Mucosa of rectum (tissue), 2 donors: ENCODE measurements around the gene SRGAP1.
A peak's percentile ranks its signal among the peaks of the same experiment; 100 is the strongest.

Experiments
- H3K27ac ChIP-seq, 2 donors: one replicate each; pipeline ENCODE4 v1.7.0; 2013; ENCODE audit warnings: inconsistent platforms in 2 of 2, low read depth in 2 of 2, low read length in 2 of 2
- H3K27me3 ChIP-seq, 2 donors: one replicate each; pipeline ENCODE4 v1.7.0; 2013; ENCODE audit warnings: low read length in 2 of 2; ENCODE audit not compliant: control insufficient read depth in 2 of 2, insufficient read depth in 2 of 2
- H3K36me3 ChIP-seq, 2 donors: one replicate each; pipeline ENCODE4 v1.7.0; 2013; ENCODE audit warnings: low read length in 2 of 2; ENCODE audit not compliant: control insufficient read depth in 2 of 2, insufficient read depth in 2 of 2
- H3K4me1 ChIP-seq, 2 donors: one replicate each; pipeline ENCODE4 v1.7.0; 2013; ENCODE audit warnings: low read length in 2 of 2, mild to moderate bottlenecking in 1 of 2; ENCODE audit not compliant: control insufficient read depth in 2 of 2, insufficient read depth in 2 of 2
- H3K4me3 ChIP-seq, 2 donors: one replicate each; pipeline ENCODE4 v1.7.0; 2013; ENCODE audit warnings: low read length in 2 of 2
- H3K9ac ChIP-seq, 2 donors: one replicate each; pipeline ENCODE4 v1.7.0; 2013; ENCODE audit warnings: low read length in 2 of 2, low read depth in 1 of 2, mild to moderate bottlenecking in 1 of 2
- H3K9me3 ChIP-seq, 2 donors: one replicate each; pipeline ENCODE4 v1.7.0; 2013; ENCODE audit warnings: low read length in 2 of 2; ENCODE audit not compliant: control insufficient read depth in 2 of 2
- donor health status: healthy.
- donor health status: Normal muscosa, but diverticular disease.

SRGAP1 gene

GRCh38 chr12:63844391-63845341 is at the start of gene SRGAP1:
Gene SRGAP1, plus strand, starts transcription at chr12:63844700. Its CDS starts 117 bp downstream, at chr12:63844817.
- no peaks in the 10 kb centered on the region for H3K9me3 ChIP-seq
- peak within 1 kb of the TSS; percentile 77 to 98 for H3K4me3 ChIP-seq
- no peaks in the 10 kb centered on the region for H3K36me3 ChIP-seq
- no peaks in the 10 kb centered on the region for H3K27me3 ChIP-seq
- peak within 1 kb of the TSS; percentile 88 for H3K27ac ChIP-seq
- peak within 1 kb of the TSS; percentile 88 to 92 for H3K9ac ChIP-seq
- peaks cover 4 to 15% of the 10 kb centered on the region in 2 donors for H3K4me1 ChIP-seq

DNA sequence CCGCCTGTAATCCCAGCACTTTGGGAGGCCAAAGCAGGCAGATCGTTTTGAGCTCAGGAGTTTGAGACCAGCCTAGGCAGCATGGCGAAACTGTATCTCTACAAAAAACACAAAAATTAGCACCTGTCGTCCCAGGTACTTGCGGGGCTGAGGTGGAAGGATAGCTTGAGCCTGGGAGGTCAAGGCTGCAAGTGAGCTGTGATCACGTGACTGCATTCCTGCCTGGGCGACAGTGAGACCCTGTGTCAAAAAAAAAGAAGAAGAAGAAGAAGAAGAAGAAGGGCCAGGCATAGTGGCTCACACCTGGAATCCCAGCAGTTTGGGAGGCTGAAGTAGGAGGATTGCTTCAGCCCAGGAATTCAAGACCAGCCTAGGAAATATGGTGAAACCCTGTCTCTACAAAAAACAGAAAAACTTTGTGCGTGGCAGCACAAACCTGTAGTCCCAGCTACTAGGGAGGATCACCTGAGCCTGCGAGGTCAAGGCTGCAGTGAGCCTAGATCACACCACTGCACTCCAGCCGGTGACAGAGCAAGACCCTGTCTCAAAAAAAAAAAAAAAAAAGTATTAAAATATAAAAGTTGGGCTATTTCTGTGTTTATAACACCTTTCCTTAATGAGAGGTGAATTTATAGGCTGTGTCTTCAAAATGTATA is 49.3 kb upstream of the SRGAP1 start:
- Histone ChIP-seq H3K36me3 (peaks cover 0 to 5% of the 10 kb centered on the region in 2 donors), H3K27ac (no peak overlapping the region), H3K27me3 (no peaks in the 10 kb centered on the region), H3K9me3 (no peaks in the 10 kb centered on the region), H3K4me3 (no peak overlapping the region), H3K9ac (no peak overlapping the region), H3K4me1 (no peaks in the 10 kb centered on the region)

GRCh38 chr12:63795944-63796343 is 48.6 kb upstream of the SRGAP1 start:
- no peaks in the 10 kb centered on the region for H3K4me1 ChIP-seq
- H3K27ac ChIP-seq = no peak overlapping the region
- H3K4me3 ChIP-seq = no peak overlapping the region
- H3K9me3 ChIP-seq = no peaks in the 10 kb centered on the region
- peaks cover 0 to 5% of the 10 kb centered on the region in 2 donors for H3K36me3 ChIP-seq
- H3K9ac ChIP-seq = no peak overlapping the region
- no peaks in the 10 kb centered on the region for H3K27me3 ChIP-seq

GRCh38 chr12:63802012-63802608 is 42.4 kb upstream of the SRGAP1 start:
- Histone ChIP-seq H3K27me3 (no peaks in the 10 kb centered on the region), H3K4me3 (no peak overlapping the region), H3K9ac (no peak overlapping the region), H3K9me3 (no peaks in the 10 kb centered on the region), H3K36me3 (peaks cover 0 to under 1% of the 10 kb centered on the region in 2 donors), H3K27ac (no peak overlapping the region), H3K4me1 (peaks cover 3 to 13% of the 10 kb centered on the region in 2 donors)

DNA sequence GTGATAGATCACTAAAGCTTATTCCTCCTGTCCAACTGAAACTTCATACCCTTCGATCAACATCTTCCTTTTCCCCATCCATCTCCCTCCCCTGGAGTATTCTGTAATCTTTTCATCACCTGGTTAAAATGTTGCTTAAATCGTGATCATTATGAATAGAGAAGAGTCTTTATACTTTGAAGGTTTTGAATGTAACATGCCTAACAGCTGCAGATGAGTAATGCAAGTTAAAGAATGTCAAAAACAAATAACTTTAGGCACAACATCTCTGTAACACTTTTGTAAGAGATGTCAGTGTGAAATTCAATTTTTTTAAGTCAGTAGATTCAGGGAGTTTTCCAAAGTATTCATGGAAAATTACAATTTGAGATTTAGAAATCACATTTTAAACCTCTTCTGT is 39.8 kb upstream of the SRGAP1 start:
- Histone ChIP-seq H3K4me1 (peaks cover 3 to 13% of the 10 kb centered on the region in 2 donors), H3K36me3 (peaks cover 2 to 11% of the 10 kb centered on the region in 2 donors), H3K27ac (no peak overlapping the region), H3K4me3 (no peak overlapping the region), H3K27me3 (no peaks in the 10 kb centered on the region), H3K9ac (no peak overlapping the region), H3K9me3 (no peaks in the 10 kb centered on the region)

DNA sequence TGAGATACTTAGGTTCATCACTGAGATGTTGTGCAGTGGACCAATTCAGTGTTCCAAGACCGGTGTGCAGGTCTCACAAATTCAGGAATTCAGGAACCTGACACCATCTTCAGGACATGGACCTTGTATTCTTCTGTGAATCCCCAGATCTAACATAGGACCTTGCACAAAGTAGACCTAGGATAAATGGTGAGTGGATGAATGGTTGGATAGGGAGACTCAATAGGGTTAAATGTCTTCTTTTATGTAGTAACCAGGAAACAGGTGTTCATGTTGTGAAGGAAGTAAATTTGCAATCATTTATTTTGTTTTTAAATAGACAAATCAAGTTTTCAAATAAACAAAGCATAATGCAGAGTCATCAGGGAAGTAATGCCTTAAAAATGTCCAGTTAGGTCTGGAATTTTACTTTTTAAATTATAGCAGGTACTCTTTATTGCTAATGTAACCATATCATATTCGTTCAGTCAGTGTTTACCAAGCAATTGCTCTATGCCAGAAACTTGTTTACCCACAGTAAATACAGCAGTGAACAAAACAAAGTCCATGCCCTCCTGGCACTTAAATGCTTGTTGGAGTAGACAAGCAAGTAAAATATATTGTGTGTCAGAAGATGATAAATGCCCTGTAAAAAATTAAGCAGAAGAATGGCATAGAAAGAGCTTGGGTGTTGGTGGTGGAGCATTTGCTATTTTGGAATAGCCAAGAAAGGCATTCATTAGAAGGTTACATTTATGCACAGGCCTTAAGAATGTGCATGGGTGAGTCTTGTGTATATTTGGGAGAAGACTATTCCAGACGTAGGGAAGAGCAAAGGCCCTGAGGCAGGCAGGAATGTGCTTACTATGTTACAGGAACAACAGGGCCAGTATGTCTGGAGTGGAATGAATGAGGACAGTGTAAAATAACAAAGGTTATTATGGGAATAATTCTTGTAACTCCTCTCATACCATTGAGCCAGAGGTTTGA is 38.5 kb upstream of the SRGAP1 start:
- H3K9me3 ChIP-seq = no peaks in the 10 kb centered on the region
- H3K36me3 ChIP-seq = peaks cover 2 to 11% of the 10 kb centered on the region in 2 donors
- H3K27ac ChIP-seq = peak overlapping the region; percentile 26 to 47
- H3K4me3 ChIP-seq = no peak overlapping the region
- peaks cover 3 to 13% of the 10 kb centered on the region in 2 donors for H3K4me1 ChIP-seq
- H3K27me3 ChIP-seq = no peaks in the 10 kb centered on the region
- no peak overlapping the region for H3K9ac ChIP-seq

DNA sequence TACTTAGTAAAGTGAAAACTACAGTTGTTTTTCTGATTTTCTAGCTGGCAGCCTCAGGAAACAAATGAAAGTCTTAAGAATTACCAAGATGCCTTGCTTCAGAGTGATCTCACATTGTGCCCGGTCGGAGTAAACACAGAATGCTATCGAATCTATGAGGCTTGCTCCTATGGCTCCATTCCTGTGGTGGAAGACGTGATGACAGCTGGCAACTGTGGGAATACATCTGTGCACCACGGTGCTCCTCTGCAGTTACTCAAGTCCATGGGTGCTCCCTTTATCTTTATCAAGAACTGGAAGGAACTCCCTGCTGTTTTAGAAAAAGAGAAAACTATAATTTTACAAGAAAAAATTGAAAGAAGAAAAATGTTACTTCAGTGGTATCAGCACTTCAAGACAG is 35.9 kb upstream of the SRGAP1 start:
- Histone ChIP-seq H3K9me3 (no peaks in the 10 kb centered on the region), H3K27ac (no peak overlapping the region), H3K36me3 (peaks cover 2 to 11% of the 10 kb centered on the region in 2 donors), H3K9ac (no peak overlapping the region), H3K4me1 (peaks cover 3 to 13% of the 10 kb centered on the region in 2 donors), H3K4me3 (no peak overlapping the region), H3K27me3 (no peaks in the 10 kb centered on the region)

DNA sequence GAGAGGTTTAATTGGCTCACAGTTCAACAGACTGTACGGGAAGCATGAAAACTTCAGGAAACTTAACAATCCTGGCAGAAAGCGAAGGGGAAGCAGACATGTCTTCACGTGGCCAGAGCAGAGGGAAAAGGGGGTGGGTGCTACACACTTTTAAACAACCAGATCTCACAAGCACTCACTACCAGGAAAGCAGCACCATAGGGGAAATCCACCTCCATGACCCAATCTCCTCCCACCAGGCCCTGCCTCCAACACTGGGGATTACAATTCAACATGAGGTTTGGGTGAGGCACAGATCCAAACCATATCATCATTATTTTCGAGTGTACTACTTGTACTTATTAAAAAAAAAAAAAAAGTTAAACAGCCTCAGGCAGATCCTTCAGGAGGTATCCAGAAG is 34.9 kb upstream of the SRGAP1 start:
- H3K27me3 ChIP-seq = no peaks in the 10 kb centered on the region
- H3K9ac ChIP-seq = no peak overlapping the region
- H3K9me3 ChIP-seq = no peaks in the 10 kb centered on the region
- peaks cover 2 to 11% of the 10 kb centered on the region in 2 donors for H3K36me3 ChIP-seq
- no peak overlapping the region for H3K27ac ChIP-seq
- H3K4me1 ChIP-seq = peaks cover 3 to 16% of the 10 kb centered on the region in 2 donors
- H3K4me3 ChIP-seq = no peak overlapping the region

GRCh38 chr12:63811334-63811733 is 33.2 kb upstream of the SRGAP1 start:
- H3K36me3 ChIP-seq = peaks cover 2 to 11% of the 10 kb centered on the region in 2 donors
- H3K4me3 ChIP-seq = no peak overlapping the region
- no peak overlapping the region for H3K27ac ChIP-seq
- H3K27me3 ChIP-seq = no peaks in the 10 kb centered on the region
- no peaks in the 10 kb centered on the region for H3K9me3 ChIP-seq
- no peak overlapping the region for H3K9ac ChIP-seq
- H3K4me1 ChIP-seq = peaks cover 1 to 14% of the 10 kb centered on the region in 2 donors
